Activated gamma-delta T cell treated with Interleukin-2 at 50 U/mL for 16 hours (primary cell): ENCODE data around the gene GPN1.
A peak's percentile ranks its signal among the peaks of the same experiment; 100 is the strongest.
"Not testable (repeated sequence)": the region's sequence is repeated elsewhere in the genome, so short reads cannot be mapped to it uniquely, and the experiment has no call there.

Experiments used
- DNase-seq: peaks from one replicate; pipeline ENCODE4 v3.0.0-alpha.2; 2020

GPN1 gene

DNA sequence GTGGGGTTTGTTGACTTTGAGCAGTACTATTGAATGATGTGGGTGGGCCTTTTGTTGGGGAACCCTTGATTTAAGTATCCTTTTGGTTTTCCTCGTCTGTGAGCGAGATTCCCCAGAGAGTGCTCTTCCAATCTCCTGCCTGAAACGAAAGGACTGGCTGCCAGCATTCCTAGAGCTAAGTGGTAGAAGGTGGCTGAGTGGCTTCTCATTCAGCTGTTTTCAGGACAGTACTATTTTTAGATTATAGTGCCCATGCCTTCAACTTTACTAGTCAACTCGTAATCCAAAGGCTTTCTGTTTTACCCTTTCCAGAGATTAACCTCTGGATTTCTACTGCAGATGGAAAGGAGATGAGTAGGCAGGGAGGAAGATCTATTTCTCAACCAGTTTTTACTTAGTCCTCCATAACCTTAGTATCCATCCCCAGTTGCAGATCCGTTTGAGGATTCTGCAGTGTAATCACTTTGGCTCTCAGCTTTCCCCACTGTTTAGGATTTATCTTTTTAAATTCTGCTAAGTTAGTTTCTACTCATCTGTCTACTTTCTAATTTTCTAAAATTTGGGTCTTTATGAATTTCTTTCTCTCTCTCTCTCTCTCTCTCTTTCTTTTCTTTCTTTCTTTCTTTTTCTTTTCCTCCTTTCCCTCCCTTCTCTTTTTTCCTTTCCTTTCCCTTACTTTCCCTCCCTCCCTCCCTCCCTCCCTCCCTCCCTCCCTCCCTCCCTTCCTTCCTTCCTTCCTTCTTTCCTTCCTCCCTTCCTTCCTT, 44.1 kb downstream of the GPN1 start:
- DNase-seq = no peak

- no peak for DNase-seq
These were observed 51.7 kb downstream of the GPN1 start for GRCh38 chr2:27680571-27680970.

DNA sequence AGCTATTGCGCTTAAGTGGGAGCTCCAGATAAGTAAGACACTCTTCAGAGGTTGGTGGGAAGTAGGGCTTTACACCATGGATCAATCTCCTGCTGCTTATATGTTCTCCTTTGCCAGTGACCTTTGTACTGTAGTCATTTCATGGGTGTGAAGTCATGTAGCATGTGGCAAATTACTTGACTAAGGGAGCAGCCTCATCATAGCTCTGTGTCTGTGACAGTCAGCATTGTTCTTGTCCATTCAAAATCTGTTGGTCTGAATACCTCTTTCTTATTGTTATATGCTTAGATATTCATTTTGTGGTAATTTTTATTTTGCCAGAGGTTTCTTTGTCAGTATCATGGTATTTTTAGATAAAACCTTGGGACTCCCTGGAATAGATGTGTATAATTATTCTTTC, 53.0 kb downstream of the GPN1 start:
- no peak for DNase-seq

DNA sequence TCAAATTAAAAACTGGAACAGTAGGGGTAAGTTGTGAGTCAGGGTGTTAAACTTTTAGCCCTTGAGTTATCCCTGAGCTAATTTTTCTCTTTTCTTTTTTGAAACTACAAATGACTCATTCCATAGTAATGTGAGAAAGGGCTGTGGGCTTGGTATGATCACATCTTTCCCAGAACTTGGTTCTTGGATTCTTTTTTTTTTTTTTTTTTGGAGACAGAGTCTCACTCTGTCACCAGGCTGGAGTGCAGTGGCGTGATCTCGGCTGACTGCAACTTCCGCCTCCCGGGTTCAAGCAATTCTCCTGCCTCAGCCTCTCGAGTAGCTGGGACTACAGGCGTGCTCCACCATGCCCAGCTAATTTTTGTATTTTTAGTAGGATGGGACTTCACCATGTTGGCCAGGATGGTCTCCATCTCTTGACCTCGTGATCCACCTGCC, 53.5 kb downstream of the GPN1 start:
- DNase-seq = not testable (repeated sequence)

- peak; percentile 89 for DNase-seq
These were observed 54.7 kb downstream of the GPN1 start for GRCh38 chr2:27683390-27684071.

DNA sequence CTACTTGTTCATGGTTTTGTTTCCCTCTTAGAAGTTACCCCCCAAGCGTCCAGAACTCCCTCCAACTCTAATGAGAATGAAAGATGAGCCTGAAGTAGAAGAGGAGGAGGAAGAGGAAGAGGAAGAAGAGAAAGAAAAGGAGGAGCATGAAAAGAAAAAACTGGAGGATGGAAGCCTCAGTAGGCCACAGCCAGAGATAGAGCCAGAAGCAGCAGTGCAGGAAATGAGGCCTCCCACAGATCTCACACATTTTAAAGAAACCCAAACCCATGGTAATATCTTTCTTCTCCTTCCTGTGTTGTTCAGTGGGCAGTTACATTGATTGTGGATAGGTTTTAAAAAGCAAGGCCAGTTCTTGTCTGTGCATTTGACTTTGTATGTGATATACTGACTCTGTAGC, 56.2 kb downstream of the GPN1 start:
- not testable (repeated sequence) for DNase-seq

DNA sequence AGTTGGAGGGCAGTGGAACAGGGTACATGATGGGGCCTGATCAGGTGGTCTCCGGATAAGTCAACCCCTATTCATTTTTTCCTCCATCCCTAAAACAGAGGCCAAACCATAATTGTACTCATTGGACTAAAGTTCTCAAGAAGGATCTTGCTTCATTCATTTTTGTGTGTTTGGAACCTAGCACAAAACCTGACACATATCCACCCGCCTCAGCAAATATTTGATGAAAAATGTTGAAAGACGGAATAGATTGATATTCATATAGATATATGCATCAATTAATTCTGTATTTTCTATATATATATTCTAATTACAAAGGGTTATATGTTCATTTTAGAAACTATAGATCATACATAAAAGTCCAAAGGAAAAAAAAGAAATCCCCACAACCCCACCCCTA, 56.7 kb downstream of the GPN1 start:
- DNase-seq = no peak

GRCh38 chr2:27687232-27687631, 58.4 kb downstream of the GPN1 start:
- no peak for DNase-seq

GRCh38 chr2:27689424-27689823, 60.6 kb downstream of the GPN1 start:
- DNase-seq = no peak

- DNase-seq = no peak
These were observed 61.2 kb downstream of the GPN1 start for GRCh38 chr2:27690052-27690451.

GRCh38 chr2:27697660-27698059, 68.8 kb downstream of the GPN1 start:
- DNase-seq = no peak
